C4-2B (cell line): ENCODE data around the gene SHROOM2.

ENCODE experiments used
- CTCF ChIP-seq: fragments of 450-650 bp; conservative IDR thresholded peaks from 2 replicates; pipeline ENCODE4 v1.5.1; 2017; ENCODE audit warnings: mild to moderate bottlenecking
- ZFX ChIP-seq: fragments of 450-650 bp; IDR thresholded peaks from 2 replicates; pipeline ENCODE4 v1.6.1; 2017

DNA sequence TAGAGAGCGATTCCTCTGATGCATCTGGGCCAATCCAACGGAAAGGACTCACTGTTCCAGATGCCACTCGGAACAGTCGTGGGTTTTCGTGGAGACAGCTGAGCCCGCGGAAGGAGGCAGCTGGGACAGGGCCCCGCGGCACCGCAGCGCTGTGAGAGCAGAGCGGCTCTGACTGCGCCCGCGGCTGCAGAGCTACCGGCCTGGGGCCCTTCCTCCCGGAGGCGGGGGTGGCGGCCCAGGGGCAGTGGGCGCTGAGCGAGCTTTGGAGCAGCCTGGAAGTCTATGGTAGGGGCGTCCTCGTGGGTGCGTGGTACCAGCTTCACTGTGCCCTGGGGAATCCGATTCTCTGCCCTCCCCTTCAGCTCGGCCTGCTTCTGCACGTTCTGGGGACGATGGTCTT, 205.8 kb downstream of the SHROOM2 start:
- TF ChIP-seq CTCF: no peak
- TF ChIP-seq ZFX: no peak
